HEK293T (cell line): ENCODE data around the gene PRRC2B.
"Not testable (repeated sequence)": the region's sequence is repeated elsewhere in the genome, so short reads cannot be mapped to it uniquely, and the experiment has no call there.

ENCODE experiments used
- ARNT ChIP-seq: fragments of 450-650 bp; IDR thresholded peaks from 2 replicates; pipeline ENCODE4 v1.6.1; 2017; ENCODE audit warnings: mild to moderate bottlenecking
- BHLHE40 ChIP-seq: fragments of 450-650 bp; IDR thresholded peaks from 2 replicates; pipeline ENCODE4 v1.6.1; 2016; ENCODE audit warnings: mild to moderate bottlenecking, moderate library complexity, borderline replicate concordance
- HDGF ChIP-seq: fragments of 450-650 bp; IDR thresholded peaks from 2 replicates; pipeline ENCODE4 v1.6.1; 2017; ENCODE audit warnings: antibody characterized with exemption, borderline replicate concordance
- LEF1 ChIP-seq: fragments of 450-650 bp; IDR thresholded peaks from 2 replicates; pipeline ENCODE4 v1.6.1; 2017; ENCODE audit warnings: mild to moderate bottlenecking, borderline replicate concordance
- NFRKB ChIP-seq: fragments of 450-650 bp; IDR thresholded peaks from 2 replicates; pipeline ENCODE4 v1.6.1; 2016; ENCODE audit warnings: mild to moderate bottlenecking, moderate library complexity
- SP1 ChIP-seq: fragments of 450-650 bp; IDR thresholded peaks from 2 replicates; pipeline ENCODE4 v1.6.1; 2017
- TARDBP ChIP-seq: fragments of 450-650 bp; IDR thresholded peaks from 2 replicates; pipeline ENCODE4 v1.6.1; 2016
- TF ChIP-seq, protein P1 (sequence below): fragments of 450-650 bp; IDR thresholded peaks from 2 replicates; pipeline ENCODE4 v1.6.1; 2016

DNA sequence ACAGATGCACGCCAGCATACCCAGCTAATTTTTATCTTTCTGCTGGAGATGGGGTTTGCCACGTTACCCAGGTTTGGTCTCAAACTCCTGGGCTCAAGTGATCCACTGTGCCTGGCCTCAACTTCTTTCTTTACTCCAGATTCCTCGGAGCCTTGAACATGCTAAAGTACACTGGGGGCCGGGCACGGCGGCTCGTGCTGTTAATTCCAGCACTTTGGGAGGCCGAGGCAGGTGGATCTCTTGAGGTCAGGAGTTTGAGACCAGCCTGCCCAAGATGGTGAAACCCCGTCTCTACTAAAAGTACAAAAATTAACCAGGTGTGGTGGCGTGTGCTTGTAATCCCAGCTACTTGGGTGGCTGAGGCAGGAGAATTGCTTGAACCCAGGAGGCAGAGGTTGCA lies 61.8 kb downstream of the PRRC2B start:
- TF ChIP-seq BHLHE40, LEF1, NFRKB, TARDBP, ARNT, HDGF, SP1: not testable (repeated sequence)
- TF ChIP-seq, protein P1, sequence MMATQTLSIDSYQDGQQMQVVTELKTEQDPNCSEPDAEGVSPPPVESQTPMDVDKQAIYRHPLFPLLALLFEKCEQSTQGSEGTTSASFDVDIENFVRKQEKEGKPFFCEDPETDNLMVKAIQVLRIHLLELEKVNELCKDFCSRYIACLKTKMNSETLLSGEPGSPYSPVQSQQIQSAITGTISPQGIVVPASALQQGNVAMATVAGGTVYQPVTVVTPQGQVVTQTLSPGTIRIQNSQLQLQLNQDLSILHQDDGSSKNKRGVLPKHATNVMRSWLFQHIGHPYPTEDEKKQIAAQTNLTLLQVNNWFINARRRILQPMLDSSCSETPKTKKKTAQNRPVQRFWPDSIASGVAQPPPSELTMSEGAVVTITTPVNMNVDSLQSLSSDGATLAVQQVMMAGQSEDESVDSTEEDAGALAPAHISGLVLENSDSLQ = not testable (repeated sequence)
